HEK293 (cell line): ENCODE measurements around the gene CASQ2.

Experiments used
- CTCF ChIA-PET: fragments of 350-600 bp; formaldehyde crosslinking; extraction: SDS; loops from one replicate; lab custom pipeline; 2021; ENCODE audit warnings: antibody characterized with exemption; lab: Yijun Ruan, JAX
- POLR2A ChIA-PET: fragments of 300-600 bp; formaldehyde crosslinking; extraction: SDS; loops from one replicate; lab custom pipeline; 2020; ENCODE audit warnings: antibody characterized with exemption, inconsistent platforms; lab: Yijun Ruan, JAX
- H3K27ac ChIP-seq: fragments of 200-500 bp; sonication (Bioruptor generic); 2 replicates; pipeline ENCODE4 v1.5.1; 2014; ENCODE audit warnings: low read depth, low read length, control low read depth, inconsistent platforms; ENCODE audit errors: extremely low read depth
- H3K36me3 ChIP-seq, 2 experiments: fragments of 200-500 bp in 1 of 2; sonication (Bioruptor generic) in 1 of 2; 1 replicate in 1 of 2; 2 replicates in 1 of 2; pipeline ENCODE4 v1.5.1; 2014 to 2017; ENCODE audit warnings: inconsistent platforms in 2 of 2, low read length in 2 of 2; ENCODE audit not compliant: control insufficient read depth in 2 of 2, insufficient read depth in 1 of 2
- H3K4me1 ChIP-seq: fragments of 200-500 bp; sonication (Bioruptor generic); 2 replicates; pipeline ENCODE4 v1.5.1; 2014; ENCODE audit warnings: mild to moderate bottlenecking, low read length, inconsistent platforms; ENCODE audit not compliant: control insufficient read depth, insufficient read depth
- H3K4me3 ChIP-seq: 2 replicates; pipeline ENCODE4 v1.5.1; 2011; ENCODE audit warnings: low read depth, mild to moderate bottlenecking, control low read depth, low read length, moderate library complexity
- H3K9me3 ChIP-seq: fragments of 200-500 bp; sonication (Bioruptor generic); 2 replicates; pipeline ENCODE4 v1.5.1; 2014; ENCODE audit warnings: low read depth, low read length, inconsistent platforms; ENCODE audit not compliant: control insufficient read depth, insufficient read depth
- BCL11A ChIP-seq: fragments of 450-650 bp; formaldehyde crosslinking; IDR thresholded peaks from 2 replicates; pipeline ENCODE4 v1.5.1; 2016; ENCODE audit warnings: low read depth, missing biosample characterization, missing genetic modification characterization
- ELK4 ChIP-seq: IDR thresholded peaks from 2 replicates; pipeline ENCODE4 v1.6.1; 2011; ENCODE audit warnings: mild to moderate bottlenecking, low read depth, low read length, borderline replicate concordance
- GLI2 ChIP-seq: fragments of 450-650 bp; formaldehyde crosslinking; IDR thresholded peaks from 2 replicates; pipeline ENCODE4; 2017; ENCODE audit warnings: missing biosample characterization, missing genetic modification characterization, low read depth, borderline replicate concordance
- GLI4 ChIP-seq: fragments of 450-650 bp; formaldehyde crosslinking; IDR thresholded peaks from 2 replicates; pipeline ENCODE4 v1.5.1; 2016; ENCODE audit warnings: missing biosample characterization, missing genetic modification characterization
- PRDM10 ChIP-seq: fragments of 450-650 bp; formaldehyde crosslinking; IDR thresholded peaks from 2 replicates; pipeline ENCODE4 v1.5.1; 2016; ENCODE audit warnings: missing biosample characterization, missing genetic modification characterization
- SCRT2 ChIP-seq: fragments of 450-650 bp; formaldehyde crosslinking; IDR thresholded peaks from 2 replicates; pipeline ENCODE4 v1.5.1; 2016; ENCODE audit warnings: missing biosample characterization, missing genetic modification characterization
- ZNF146 ChIP-seq: fragments of 450-650 bp; formaldehyde crosslinking; IDR thresholded peaks from 2 replicates; pipeline ENCODE4 v1.5.1; 2016; ENCODE audit warnings: missing biosample characterization, missing genetic modification characterization
- ZNF155 ChIP-seq: fragments of 450-650 bp; formaldehyde crosslinking; IDR thresholded peaks from 2 replicates; pipeline ENCODE4 v1.5.1; 2016; ENCODE audit warnings: missing biosample characterization, missing genetic modification characterization
- ZNF501 ChIP-seq: fragments of 450-650 bp; formaldehyde crosslinking; IDR thresholded peaks from 2 replicates; pipeline ENCODE4 v1.5.1; 2016; ENCODE audit warnings: missing biosample characterization, missing genetic modification characterization
- ZNF544 ChIP-seq: fragments of 450-650 bp; formaldehyde crosslinking; IDR thresholded peaks from 2 replicates; pipeline ENCODE4 v1.5.0; 2017; ENCODE audit warnings: missing biosample characterization, missing genetic modification characterization
- ZNF548 ChIP-seq: fragments of 450-650 bp; formaldehyde crosslinking; IDR thresholded peaks from 2 replicates; pipeline ENCODE4 v1.5.1; 2016; ENCODE audit warnings: missing biosample characterization, missing genetic modification characterization
- ZNF610 ChIP-seq: fragments of 450-650 bp; formaldehyde crosslinking; IDR thresholded peaks from 2 replicates; pipeline ENCODE4 v1.5.1; 2016; ENCODE audit warnings: missing biosample characterization, missing genetic modification characterization, borderline replicate concordance
- ZNF660 ChIP-seq: fragments of 450-650 bp; IDR thresholded peaks from 2 replicates; pipeline ENCODE4 v1.5.1; 2018; ENCODE audit warnings: missing biosample characterization, mild to moderate bottlenecking, missing genetic modification characterization
- ZNF677 ChIP-seq: fragments of 450-650 bp; IDR thresholded peaks from 2 replicates; pipeline ENCODE4 v1.5.0; 2018; ENCODE audit warnings: missing biosample characterization, mild to moderate bottlenecking, missing genetic modification characterization, moderate library complexity
- ZNF776 ChIP-seq: fragments of 450-650 bp; formaldehyde crosslinking; IDR thresholded peaks from 2 replicates; pipeline ENCODE4 v1.5.0; 2017; ENCODE audit warnings: missing biosample characterization, missing genetic modification characterization, borderline replicate concordance
- ZSCAN4 ChIP-seq: fragments of 450-650 bp; formaldehyde crosslinking; IDR thresholded peaks from 2 replicates; pipeline ENCODE4 v1.5.1; 2017; ENCODE audit warnings: missing biosample characterization, missing genetic modification characterization

Gene CASQ2

GRCh38 chr1:115705963-115706362, 62.6 kb downstream of the CASQ2 start:
- Histone ChIP-seq H3K4me3 (no peak overlapping the region), H3K27ac (no peak overlapping the region), H3K9me3 (no peaks in the 10 kb centered on the region), H3K4me1 (no peaks in the 10 kb centered on the region), H3K36me3 (no peaks in the 10 kb centered on the region)
- ChIA-PET POLR2A (interaction anchor here (1.3 kb wide), 1 partner anchor 63 kb away, joined by 3 read pairs; no protein-coding TSS in a partner anchor), CTCF (interaction anchor here (0.5 to 4.8 kb wide), 39 partner anchors 7 to 839 kb away, joined by 3 to 40 read pairs (median 7); no protein-coding TSS in a partner anchor)
- TF ChIP-seq BCL11A = no peak
- no peak for TF ChIP-seq GLI4 (tag by site-specific recombination)
- TF ChIP-seq ELK4 = no peak
- peak; percentile 93 for TF ChIP-seq ZSCAN4 (tag by site-specific recombination)
- TF ChIP-seq ZNF155 (tag by site-specific recombination) = no peak
- no peak for TF ChIP-seq ZNF146 (tag by site-specific recombination)
- no peak for TF ChIP-seq ZNF660
- TF ChIP-seq ZNF548 = no peak

GRCh38 chr1:115705085-115705951, 63.2 kb downstream of the CASQ2 start:
- CTCF ChIA-PET = interaction anchor here (0.6 to 4.8 kb wide), 13 partner anchors 11 to 235 kb away, joined by 3 to 40 read pairs (median 8); no protein-coding TSS in a partner anchor
- Histone ChIP-seq H3K9me3 (no peaks in the 10 kb centered on the region), H3K4me3 (no peak overlapping the region), H3K36me3 (no peaks in the 10 kb centered on the region), H3K27ac (no peak overlapping the region), H3K4me1 (no peaks in the 10 kb centered on the region)
- POLR2A ChIA-PET = no interaction called here
- TF ChIP-seq GLI2 = no peak
- no peak for TF ChIP-seq SCRT2 (tag by site-specific recombination)
- TF ChIP-seq PRDM10 (tag by site-specific recombination) = peak; percentile 92
- no peak for TF ChIP-seq ZNF660
- TF ChIP-seq ZNF610 = no peak
- no peak for TF ChIP-seq ZNF677 (tag by site-specific recombination)
- TF ChIP-seq ZNF776 (tag by site-specific recombination) = no peak
- TF ChIP-seq ZNF544 (tag by site-specific recombination) = no peak
- no peak for TF ChIP-seq ZNF501 (tag by site-specific recombination)
